ENCODE data around the gene PDE6G. TPM values are rescaled to one million over a fixed set of nuclear protein-coding genes. Genes with fewer than 3 reads are reported as not detected.
"Not testable (repeated sequence)": the region's sequence is repeated elsewhere in the genome, so short reads cannot be mapped to it uniquely, and the experiment has no call there.

PDE6G gene
- total RNA-seq, 1 donor from 2014 or later = not detected

DNA sequence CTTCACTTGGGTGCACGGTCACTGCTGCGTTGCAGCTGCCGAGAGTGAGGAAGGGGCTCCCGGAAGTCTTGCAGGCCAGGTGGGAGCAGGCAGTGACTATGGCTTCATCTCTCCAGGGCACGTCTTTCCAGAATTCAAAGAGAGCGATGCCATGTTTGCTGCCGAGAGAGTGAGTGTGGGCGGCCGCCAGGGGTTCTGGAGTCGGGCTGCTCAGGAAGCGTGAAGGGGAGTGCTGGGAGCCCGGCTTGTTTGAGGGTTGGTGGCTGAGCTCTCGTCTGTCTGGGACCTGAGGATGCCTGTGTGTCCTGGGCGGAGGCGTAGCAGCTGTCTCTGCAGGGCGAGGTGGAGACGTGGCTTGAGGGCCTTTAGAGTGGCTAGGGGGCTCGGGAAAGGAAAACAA is 33.7 kb upstream of the PDE6G start:
- DNase-seq = no peak
- intact Hi-C loops (cut with micrococcal nuclease) = no loop called here
- no peak for ATAC-seq

- intact Hi-C loops (cut with micrococcal nuclease) = no loop called here
- ATAC-seq = no peak
- DNase-seq = no peak
Measured at GRCh38 chr17:81688616-81689015, 32.3 kb upstream of the PDE6G start.

DNA sequence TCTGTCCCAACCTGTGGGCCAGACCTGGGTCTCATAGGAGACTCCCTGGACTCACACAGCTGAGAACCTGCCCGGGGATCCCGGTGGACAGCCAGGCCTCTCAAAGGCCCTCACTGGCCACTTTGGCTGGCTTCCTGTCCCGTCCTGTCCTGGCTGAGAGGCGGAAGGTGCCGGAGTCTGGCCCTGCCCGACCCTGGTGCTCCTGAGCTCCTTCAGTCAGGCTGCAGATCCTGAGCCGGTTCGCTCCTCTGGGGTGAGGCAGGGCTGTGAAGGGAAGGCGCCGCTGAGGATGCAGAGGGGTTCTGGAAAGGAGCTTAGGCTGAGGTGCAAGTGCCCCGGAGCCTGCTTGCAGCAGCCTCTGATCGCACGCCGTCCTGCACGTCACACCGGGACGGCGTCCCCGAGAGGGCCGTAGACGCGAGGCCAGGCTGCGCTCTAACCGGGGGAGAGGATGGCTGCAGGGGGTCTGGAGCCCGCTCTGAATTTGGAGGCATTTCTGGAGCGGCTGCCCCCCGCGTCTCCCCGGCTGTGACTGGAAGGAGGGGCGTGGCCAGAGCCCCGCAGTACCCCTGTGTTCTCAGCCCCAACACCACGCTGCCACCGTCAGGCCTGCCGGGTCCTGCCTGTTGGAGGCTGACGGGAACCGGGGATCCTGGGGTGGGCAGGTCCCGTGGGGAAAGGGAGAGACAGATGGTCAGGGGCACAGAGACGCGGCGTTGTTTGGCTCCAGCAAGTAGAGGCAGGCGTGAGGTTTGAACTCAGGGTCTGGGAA is 31.6 kb upstream of the PDE6G start:
- ATAC-seq (no peak), DNase-seq (no peak)
- intact Hi-C loops (cut with micrococcal nuclease) = no loop called here

DNA sequence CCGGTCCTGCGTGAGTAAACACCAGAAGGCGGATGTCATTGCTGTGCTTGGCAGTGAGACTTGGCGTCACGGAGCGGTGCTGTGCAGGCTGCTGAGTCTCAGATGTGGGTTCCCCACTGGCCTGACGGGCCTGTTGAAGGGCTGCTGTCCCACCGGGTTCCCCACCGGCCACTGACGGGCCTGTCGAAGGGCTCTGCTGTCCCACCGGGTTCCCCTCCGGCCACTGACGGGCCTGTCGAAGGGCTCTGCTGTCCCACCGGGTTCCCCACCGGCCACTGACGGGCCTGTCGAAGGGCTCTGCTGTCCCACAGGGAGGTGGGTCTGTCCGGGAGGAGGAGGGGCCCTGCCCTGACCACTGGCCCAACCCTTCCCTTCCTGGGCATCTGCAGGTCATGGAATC is 30.3 kb upstream of the PDE6G start:
- ATAC-seq = no peak
- intact Hi-C loops (cut with micrococcal nuclease) = no loop called here
- DNase-seq = no peak

DNA sequence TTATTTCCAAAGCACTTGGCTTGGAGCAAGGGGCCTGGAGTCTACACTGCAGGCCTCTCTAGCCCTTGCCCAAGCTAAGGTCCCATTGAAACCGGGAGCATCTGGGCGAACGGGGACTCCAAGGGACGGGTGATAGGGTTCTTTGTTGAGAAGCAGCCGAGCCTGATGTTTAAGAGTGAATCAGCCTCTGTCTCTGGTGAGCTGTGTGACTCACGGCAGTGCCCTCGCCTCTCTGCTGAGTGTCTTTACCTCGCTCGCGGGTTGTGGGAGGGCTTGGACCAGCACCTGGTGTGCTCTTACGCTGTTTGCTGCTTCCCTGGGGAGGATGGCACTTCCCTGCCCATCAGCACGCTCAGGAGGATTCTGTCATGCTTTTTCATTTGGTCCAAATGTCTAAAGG is 28.8 kb upstream of the PDE6G start:
- ATAC-seq (no peak), DNase-seq (no peak)
- intact Hi-C loops (cut with micrococcal nuclease) = no loop called here

- DNase-seq = no peak
- ATAC-seq = no peak
- intact Hi-C loops (cut with micrococcal nuclease) = no loop called here
Measured at GRCh38 chr17:81684442-81684911, 28.1 kb upstream of the PDE6G start.

- ATAC-seq = peak; percentile 99
- peak; percentile 99 for DNase-seq
- intact Hi-C loops (cut with micrococcal nuclease) = no loop called here
Measured at GRCh38 chr17:81683584-81684441, 27.5 kb upstream of the PDE6G start, which contains the start of the genes ARL16 and HGS. ARL16 (minus strand) TSS chr17:81683797; CDS start chr17:81683753, 44 bp downstream. HGS (plus strand) TSS chr17:81684011; CDS start chr17:81684067, 56 bp downstream.

DNA sequence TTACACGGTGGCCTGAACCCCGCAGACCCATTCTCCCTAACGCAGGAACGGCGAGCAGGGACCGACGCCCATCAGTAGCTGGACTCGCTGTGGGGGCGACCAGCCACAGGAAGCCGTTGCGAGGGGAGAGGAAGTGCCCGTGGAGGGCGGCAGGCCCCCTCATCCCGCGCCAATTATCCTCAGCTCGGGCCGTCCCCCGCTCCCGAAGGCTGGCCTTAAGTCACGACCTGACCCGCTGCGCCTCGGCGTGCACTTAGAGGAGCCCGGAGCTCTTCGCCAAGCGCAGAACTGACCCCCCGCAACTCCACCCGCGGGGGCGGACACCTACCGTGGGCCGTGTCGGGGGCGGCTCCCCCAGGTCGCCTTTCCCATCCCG is 26.9 kb upstream of the PDE6G start:
- ATAC-seq (peak; percentile 34), DNase-seq (no peak)
- intact Hi-C loops (cut with micrococcal nuclease) = no loop called here

GRCh38 chr17:81682565-81683207 is 26.3 kb upstream of the PDE6G start:
- ATAC-seq = no peak
- no peak for DNase-seq
- intact Hi-C loops (cut with micrococcal nuclease) = no loop called here

DNA sequence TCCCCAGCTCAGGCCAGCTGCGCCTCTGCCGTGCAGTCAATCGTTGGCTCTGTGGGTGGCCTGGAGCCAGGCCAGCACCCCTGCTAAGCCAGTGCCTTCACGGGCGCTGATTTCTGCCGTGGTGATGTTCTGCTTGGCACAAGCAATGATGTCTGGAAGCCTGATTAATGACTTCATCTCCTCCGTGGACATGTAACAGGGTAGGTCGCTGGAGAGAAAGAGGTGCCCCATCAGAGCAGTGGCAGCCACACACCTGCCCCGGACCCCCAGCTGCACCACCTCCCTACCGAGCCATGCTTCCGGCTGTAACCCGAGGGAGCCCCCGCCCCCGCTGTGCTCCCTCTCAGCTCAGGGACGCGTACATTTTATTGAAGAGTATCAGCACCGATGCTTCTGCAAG is 25.3 kb upstream of the PDE6G start:
- ATAC-seq = no peak
- DNase-seq = no peak
- intact Hi-C loops (cut with micrococcal nuclease) = no loop called here

DNA sequence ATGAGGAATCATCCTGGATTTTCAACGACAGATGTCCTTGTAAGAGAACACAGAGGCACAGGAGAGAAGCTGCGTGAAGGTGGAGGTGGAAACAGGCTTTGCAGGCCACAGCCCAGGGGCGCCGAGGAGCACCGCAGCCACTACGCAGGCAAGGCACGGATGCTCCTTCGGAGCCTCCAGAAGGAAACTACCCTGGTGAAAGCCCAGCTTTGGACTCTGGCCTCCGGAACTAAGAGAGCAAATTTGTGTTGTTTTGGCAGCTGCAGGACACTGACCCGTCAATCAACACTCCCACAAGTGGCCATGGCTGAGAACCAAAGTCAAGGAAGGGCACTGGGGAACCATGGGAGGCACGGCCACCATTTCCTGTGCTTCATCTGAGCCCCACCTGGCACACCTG is 23.8 kb upstream of the PDE6G start:
- no peak for ATAC-seq
- DNase-seq = no peak
- intact Hi-C loops (cut with micrococcal nuclease) = no loop called here

DNA sequence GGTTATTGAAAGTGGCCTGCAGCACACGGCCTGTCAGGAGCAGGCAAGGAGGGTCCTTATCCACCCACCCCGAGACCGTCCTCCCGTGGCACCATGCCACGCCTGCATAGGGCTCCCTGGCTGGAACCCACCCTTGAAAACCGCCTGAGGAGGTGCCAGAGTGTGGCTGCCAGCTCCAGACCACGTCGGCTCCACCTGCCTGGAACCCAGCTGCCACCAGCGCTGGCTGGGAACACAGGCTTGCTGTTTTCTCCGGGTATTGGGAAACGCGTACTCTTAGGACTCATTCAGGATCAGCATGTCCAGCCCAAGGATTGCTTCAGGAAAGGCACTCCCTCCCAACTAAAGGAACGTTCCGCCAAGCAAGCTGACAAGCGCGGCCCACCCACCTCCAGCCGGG is 20.6 kb upstream of the PDE6G start:
- ATAC-seq = no peak
- DNase-seq = no peak
- intact Hi-C loops (cut with micrococcal nuclease) = no loop called here

DNA sequence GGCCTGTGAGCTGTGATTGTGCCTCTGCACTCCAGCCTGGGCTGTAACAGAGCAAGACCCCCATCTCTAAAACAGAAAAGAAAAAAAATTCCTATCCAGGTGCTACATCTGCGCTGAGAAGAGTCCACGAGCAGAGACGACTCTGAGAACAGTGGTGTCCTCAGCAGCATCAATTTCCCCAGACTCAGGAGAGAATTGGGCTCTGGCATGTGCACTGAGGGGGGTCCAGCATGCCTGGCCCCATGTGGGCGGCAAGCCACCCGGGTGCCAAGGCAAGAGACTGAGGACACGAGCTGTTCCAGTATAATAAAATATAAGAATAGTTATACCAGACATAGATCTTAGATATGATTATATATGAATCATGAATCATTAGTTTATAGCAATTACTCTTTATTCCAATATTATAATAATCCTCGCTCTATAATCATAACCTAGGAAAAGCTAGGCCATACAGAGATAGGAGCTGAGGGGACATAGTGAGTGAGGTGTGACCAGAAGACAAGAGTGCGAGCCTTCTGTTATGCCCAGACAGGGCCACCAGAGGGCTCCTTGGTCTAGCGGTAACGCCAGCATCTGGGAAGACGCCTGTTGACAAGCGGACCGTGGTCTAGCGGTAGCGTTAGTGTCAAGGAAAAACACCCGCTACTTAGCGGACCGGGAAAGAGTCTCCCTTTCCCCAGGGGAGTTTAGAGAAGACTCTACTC is 19.3 kb upstream of the PDE6G start:
- intact Hi-C loops (cut with micrococcal nuclease); ATAC-seq: not testable (repeated sequence)
- peak; percentile 42 for DNase-seq

- DNase-seq = no peak
- ATAC-seq = no peak
- intact Hi-C loops (cut with micrococcal nuclease) = no loop called here
Measured at GRCh38 chr17:81673561-81674258, 17.4 kb upstream of the PDE6G start.

GRCh38 chr17:81672954-81673353 is 16.6 kb upstream of the PDE6G start:
- intact Hi-C loops (cut with micrococcal nuclease) = no loop called here
- ATAC-seq = no peak

DNA sequence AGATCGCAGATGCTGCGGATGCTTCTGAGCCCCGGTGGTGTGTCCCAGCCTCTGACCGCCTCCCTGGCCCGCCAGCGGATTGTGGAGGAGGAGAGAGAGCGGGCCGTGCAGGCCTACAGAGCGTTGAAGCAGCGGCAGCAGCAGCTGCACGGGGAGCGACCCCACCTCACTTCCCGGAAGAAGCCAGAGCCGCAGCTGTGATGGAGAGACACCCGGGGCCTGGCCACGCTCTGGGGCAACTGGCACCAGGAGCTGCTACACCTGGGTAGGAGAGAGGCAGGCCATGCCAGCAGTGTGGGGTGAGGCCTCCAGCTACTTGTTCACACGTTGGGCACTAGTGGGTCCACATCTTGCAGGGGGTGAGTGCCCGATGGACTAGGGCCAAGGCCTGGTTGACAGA is 16.2 kb upstream of the PDE6G start:
- intact Hi-C loops (cut with micrococcal nuclease) = no loop called here
- DNase-seq = no peak
- ATAC-seq = no peak

More at GRCh38 chr17:81672954-81673353, 16.6 kb upstream of the PDE6G start:
- no peak for DNase-seq

DNA sequence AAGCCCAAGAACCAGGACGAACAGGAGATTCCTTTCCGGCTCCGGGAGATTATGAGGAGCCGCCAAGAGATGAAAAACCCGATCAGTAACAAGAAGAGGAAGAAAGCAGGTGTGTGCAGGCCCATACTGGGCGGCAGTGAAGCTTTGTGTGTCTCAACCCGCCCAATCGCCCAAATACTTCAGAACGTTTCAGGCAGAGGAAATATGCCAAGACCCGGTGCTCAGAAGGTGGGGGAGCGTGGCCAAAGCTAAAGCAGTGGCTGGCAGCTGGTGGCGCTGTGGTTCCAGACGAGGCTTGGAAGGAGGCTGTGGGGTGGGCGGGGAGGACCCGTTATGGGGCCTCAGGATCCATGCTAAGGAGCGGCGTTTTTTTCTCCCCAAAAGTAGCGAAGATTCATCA is 11.4 kb upstream of the PDE6G start:
- ATAC-seq (no peak), DNase-seq (no peak)
- intact Hi-C loops (cut with micrococcal nuclease) = no loop called here

GRCh38 chr17:81666342-81667191 is 10.2 kb upstream of the PDE6G start, which contains the start of the genes CCDC137 and OXLD1:
CCDC137 (plus strand) TSS chr17:81666737; CDS start chr17:81666767, 30 bp downstream.
OXLD1 (minus strand) TSS chr17:81666605; CDS start chr17:81666577, 28 bp downstream.
- ATAC-seq (peak; percentile 99), DNase-seq (peak; percentile 98)
- intact Hi-C loops (cut with micrococcal nuclease) = no loop called here

Measured in left ventricle myocardium superior (tissue), 1 donor.